Calu3 (cell line): Measurements from ENCODE around the gene ZAR1. TPM values are rescaled to one million over a fixed set of nuclear protein-coding genes. Genes with fewer than 3 reads are reported as not detected.
"Not testable (repeated sequence)": the region's sequence is repeated elsewhere in the genome, so short reads cannot be mapped to it uniquely, and the experiment has no call there.

Source experiments
- Bru-seq: library from RNA; stranded (reverse); fragments of 400-500 nt; gene quantifications from one replicate; lab custom pipeline; 2021; lab: Mats Ljungman, UMichigan
- BruChase-seq, 2 experiments: library from RNA; stranded (reverse); fragments of 400-500 nt; gene quantifications; one replicate each; lab custom pipeline; 2021; lab: Mats Ljungman, UMichigan
- BruUV-seq: library from RNA; stranded (reverse); fragments of 400-500 nt; replicated peaks from 2 replicates; lab custom pipeline; 2021; lab: Mats Ljungman, UMichigan
- CTCF ChIA-PET: fragments of 300-600 bp; sonication (Branson Sonifier 250); formaldehyde crosslinking; loops from one replicate; lab custom pipeline; 2022; ENCODE audit warnings: antibody characterized with exemption; lab: Charles Lee
- DNase-seq: peaks from one replicate; pipeline ENCODE4 v3.0.0; 2022
- H3K27ac Mint-ChIP-seq: one replicate; pipeline ENCODE4 v1.8.0; 2022; ENCODE audit warnings: mixed read lengths; ENCODE audit not compliant: unreplicated experiment
- H3K27me3 Mint-ChIP-seq: one replicate; pipeline ENCODE4 v1.8.0; 2022; ENCODE audit warnings: mixed read lengths; ENCODE audit not compliant: unreplicated experiment
- H3K36me3 Mint-ChIP-seq: one replicate; pipeline ENCODE4 v1.8.0; 2022; ENCODE audit warnings: mild to moderate bottlenecking, moderate library complexity, mixed read lengths; ENCODE audit not compliant: insufficient read depth, unreplicated experiment
- H3K4me1 Mint-ChIP-seq: one replicate; pipeline ENCODE4 v1.8.0; 2022; ENCODE audit warnings: mild to moderate bottlenecking, low read depth, mixed read lengths; ENCODE audit not compliant: unreplicated experiment
- H3K4me3 Mint-ChIP-seq: one replicate; pipeline ENCODE4 v1.8.0; 2022; ENCODE audit warnings: mild to moderate bottlenecking, low read depth, moderate library complexity, mixed read lengths; ENCODE audit not compliant: unreplicated experiment
- H3K9me3 Mint-ChIP-seq: one replicate; pipeline ENCODE4 v1.8.0; 2022; ENCODE audit warnings: low read depth, mixed read lengths; ENCODE audit not compliant: unreplicated experiment
- CTCF ChIP-seq: fragments of 200-600 bp; IDR thresholded peaks from one replicate; pipeline ENCODE4 v1.8.0; 2022; ENCODE audit warnings: antibody characterized with exemption; ENCODE audit not compliant: unreplicated experiment
- intact Hi-C: fragments of 100-400 bp; cut with micrococcal nuclease; formaldehyde crosslinking; loops from one replicate; pipeline ENCODE4 v1.10.0; 2022; ENCODE audit not compliant: unreplicated experiment
- long read RNA-seq: library from polyadenylated mRNA; stranded (forward); transcript quantifications from one replicate; pipeline ENCODE4 v2.0.0, GENCODE V29; 2022
- total RNA-seq: library from RNA; stranded (reverse); gene quantifications from 2 replicates; pipeline ENCODE4 v1.2.3, GENCODE V29; 2022

ZAR1 gene
- not detected in 2 replicates for total RNA-seq
- Bru-seq, nascent RNA, result percentile 22 among the genes with signal in this experiment
- BruChase-seq, experiment 1, labeled RNA remaining after a 6-hour chase, result percentile 19 among the genes with signal in this experiment
- percentile 29 among the genes with signal in this experiment for BruChase-seq, experiment 2, labeled RNA remaining after a 2-hour chase
- long read RNA-seq, result 0 reads

DNA sequence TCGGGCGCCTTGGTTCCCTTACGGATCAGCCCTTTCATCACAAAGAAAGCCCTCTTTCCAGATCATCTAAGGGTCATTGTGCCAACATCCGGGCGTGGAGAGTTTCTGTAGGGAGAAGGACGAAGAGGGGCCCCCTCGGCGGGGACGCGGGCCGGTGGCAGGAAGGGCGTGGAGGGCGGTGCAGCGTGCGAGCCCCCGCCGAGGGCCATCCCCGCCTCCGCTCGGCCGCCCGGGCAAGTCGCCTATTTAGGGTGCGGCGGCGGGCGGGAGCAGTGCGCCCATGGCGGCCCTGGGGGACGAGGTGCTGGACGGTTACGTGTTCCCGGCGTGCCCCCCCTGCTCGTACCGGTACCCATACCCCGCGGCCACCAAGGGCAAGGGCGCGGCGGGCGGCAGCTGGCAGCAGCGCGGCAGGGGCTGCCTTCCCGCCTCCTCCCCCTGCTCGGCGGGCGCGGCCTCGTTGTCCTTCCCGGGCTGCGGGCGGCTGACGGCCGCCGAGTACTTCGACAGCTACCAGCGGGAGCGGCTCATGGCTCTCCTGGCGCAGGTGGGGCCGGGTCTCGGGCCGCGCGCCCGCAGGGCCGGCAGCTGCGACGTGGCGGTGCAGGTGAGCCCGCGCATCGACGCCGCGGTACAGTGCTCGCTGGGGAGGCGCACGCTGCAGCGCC is at the start of gene ZAR1:
Gene ZAR1 (plus strand): TSS at position 241 of the 668 bp plus-strand sequence. CDS start 40 bp downstream, at position 281.
- peak; percentile 5 for DNase-seq
- peak within 1 kb of the TSS; percentile 62 for H3K4me3 Mint-ChIP-seq
- H3K4me1 Mint-ChIP-seq, result no peaks in the 10 kb centered on the region
- peaks cover 3% of the 10 kb centered on the region for H3K27me3 Mint-ChIP-seq
- no TSS peak for BruUV-seq
- no peak within 1 kb of the TSS for H3K27ac Mint-ChIP-seq
- CTCF ChIA-PET, result no interaction called here
- no peaks in the 10 kb centered on the region for H3K9me3 Mint-ChIP-seq
- no peaks in the 10 kb centered on the region for H3K36me3 Mint-ChIP-seq
- intact Hi-C loops, result no loop called here
- no peak for TF ChIP-seq CTCF

GRCh38 chr4:48440914-48441313 is 49.1 kb upstream of the ZAR1 start:
- H3K9me3 Mint-ChIP-seq, CTCF ChIA-PET, BruUV-seq, H3K27me3 Mint-ChIP-seq, H3K36me3 Mint-ChIP-seq, DNase-seq, H3K4me3 Mint-ChIP-seq, H3K4me1 Mint-ChIP-seq, H3K27ac Mint-ChIP-seq, intact Hi-C loops: not testable (repeated sequence)

GRCh38 chr4:48445704-48446103 is 44.3 kb upstream of the ZAR1 start:
- Mint-ChIP-seq H3K27ac (no peak overlapping the region), H3K4me3 (no peak overlapping the region), H3K27me3 (no peaks in the 10 kb centered on the region), H3K9me3 (no peaks in the 10 kb centered on the region), H3K4me1 (no peaks in the 10 kb centered on the region), H3K36me3 (no peaks in the 10 kb centered on the region)
- no peak for TF ChIP-seq CTCF
- intact Hi-C loops, result loop anchor here (5.0 kb wide), 1 partner anchor 102 kb away; no protein-coding TSS in a partner anchor
- DNase-seq, result no peak
- no TSS peak for BruUV-seq
- CTCF ChIA-PET, result no interaction called here

- H3K36me3 Mint-ChIP-seq, result no peaks in the 10 kb centered on the region
- no peak overlapping the region for H3K27ac Mint-ChIP-seq
- H3K4me1 Mint-ChIP-seq, result no peaks in the 10 kb centered on the region
- no peak for DNase-seq
- intact Hi-C loops, result loop anchor here (5.0 kb wide), 1 partner anchor 101 kb away; no protein-coding TSS in a partner anchor
- CTCF ChIA-PET, result no interaction called here
- no peaks in the 10 kb centered on the region for H3K27me3 Mint-ChIP-seq
- no peak for TF ChIP-seq CTCF
- H3K9me3 Mint-ChIP-seq, result no peaks in the 10 kb centered on the region
- no peak overlapping the region for H3K4me3 Mint-ChIP-seq
- no TSS peak for BruUV-seq
Measured at GRCh38 chr4:48446642-48447041, 43.4 kb upstream of the ZAR1 start.
